AG08396 (cell line): Measurements from ENCODE around the gene MAMDC2.

Source experiments
- DNase-seq: peaks from one replicate; pipeline ENCODE4 v3.0.0; 2012; ENCODE audit warnings: low spot score, mixed read lengths

The MAMDC2 gene

DNA sequence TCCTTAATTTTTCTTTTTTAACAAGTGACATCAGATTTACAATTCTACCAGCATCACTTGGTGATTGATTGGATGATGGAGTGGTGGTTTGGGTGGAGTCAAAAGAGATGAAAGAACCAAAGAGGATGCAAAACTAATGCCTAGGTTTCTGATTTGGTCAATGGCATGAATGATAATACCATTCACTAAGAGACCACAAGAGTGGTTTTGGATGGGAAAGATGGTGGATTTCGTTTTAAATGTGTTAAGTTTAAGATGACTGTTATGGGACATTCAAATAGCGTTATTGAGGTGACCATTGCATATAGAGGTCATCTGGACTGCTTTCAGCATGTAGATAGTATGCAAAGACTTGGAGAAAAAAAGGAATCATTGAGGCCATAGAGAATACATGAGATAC, 218.7 kb downstream of the MAMDC2 start:
- DNase-seq: no peak

DNA sequence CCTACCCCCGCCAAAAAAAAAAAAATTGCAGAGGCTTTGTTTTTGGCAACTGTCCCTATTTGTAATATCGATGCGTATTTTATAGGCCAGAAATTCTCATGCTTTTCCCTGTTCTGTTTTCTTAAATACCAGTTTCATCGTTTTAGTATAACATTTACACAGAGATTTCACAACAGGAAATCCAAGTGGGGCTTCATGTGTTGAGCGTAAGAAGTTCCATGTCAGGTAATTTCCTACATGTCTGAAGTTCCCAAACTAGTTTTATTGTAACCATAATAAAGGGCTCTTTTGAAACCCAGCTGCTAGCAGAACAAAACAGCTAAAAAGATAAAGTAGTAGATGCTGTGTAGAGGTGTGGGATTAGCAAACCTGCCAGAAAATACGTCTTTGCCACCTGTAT, 219.3 kb downstream of the MAMDC2 start:
- DNase-seq: no peak

- DNase-seq: peak; percentile 36
Measured at GRCh38 chr9:70263421-70263820, 219.8 kb downstream of the MAMDC2 start.
